ENCODE results near the gene FCHSD2.

DNA sequence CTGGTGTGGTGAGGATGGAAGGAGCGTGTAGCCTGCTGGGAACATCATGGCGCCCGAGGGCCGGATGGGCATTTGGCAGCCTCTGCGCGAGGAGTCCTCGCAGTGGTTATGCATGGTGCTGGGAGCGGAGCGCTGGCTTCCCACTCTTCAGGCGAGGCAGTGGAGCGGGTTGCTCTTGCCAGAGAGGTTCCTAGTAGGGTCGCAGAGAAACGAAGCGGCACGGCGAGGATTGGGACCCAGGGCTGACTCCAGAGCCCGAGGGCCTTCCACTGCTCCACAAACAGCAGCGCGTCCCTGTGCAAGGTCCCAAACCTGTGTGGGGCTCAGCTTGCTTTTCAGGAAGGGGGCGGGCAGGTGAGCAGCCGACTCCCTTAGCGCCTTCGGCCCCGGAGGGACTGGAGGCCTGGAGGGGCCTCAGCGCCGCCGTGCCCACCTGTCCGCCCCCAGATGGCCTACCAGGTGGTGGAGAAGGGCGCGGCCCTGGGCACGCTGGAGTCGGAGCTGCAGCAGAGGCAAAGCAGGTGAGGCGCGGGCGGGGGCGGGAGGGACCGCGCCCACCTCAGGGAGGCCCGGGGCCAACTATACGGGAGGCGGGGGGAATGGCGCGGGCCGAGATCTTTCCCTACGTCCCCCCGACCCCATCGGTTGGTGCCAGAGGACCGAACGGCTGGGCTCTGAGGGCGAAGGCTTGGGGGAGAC lies 320.7 kb downstream of the FCHSD2 start:
- TF ChIP-seq, protein P1, sequence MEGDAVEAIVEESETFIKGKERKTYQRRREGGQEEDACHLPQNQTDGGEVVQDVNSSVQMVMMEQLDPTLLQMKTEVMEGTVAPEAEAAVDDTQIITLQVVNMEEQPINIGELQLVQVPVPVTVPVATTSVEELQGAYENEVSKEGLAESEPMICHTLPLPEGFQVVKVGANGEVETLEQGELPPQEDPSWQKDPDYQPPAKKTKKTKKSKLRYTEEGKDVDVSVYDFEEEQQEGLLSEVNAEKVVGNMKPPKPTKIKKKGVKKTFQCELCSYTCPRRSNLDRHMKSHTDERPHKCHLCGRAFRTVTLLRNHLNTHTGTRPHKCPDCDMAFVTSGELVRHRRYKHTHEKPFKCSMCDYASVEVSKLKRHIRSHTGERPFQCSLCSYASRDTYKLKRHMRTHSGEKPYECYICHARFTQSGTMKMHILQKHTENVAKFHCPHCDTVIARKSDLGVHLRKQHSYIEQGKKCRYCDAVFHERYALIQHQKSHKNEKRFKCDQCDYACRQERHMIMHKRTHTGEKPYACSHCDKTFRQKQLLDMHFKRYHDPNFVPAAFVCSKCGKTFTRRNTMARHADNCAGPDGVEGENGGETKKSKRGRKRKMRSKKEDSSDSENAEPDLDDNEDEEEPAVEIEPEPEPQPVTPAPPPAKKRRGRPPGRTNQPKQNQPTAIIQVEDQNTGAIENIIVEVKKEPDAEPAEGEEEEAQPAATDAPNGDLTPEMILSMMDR (IDR thresholded peaks at IDR 0.05) = no peak
- TF ChIP-seq EP300 (IDR thresholded peaks at IDR 0.05) = no peak

All from suprapubic skin (tissue), 3 donors.